Measurements from ENCODE around the gene TMUB1.

- no peak for TF ChIP-seq CTCF (IDR thresholded peaks at IDR 0.05)
- no peak for TF ChIP-seq POLR2A (IDR thresholded peaks at IDR 0.05)
Measured at GRCh38 chr7:151053751-151054150, 29.5 kb downstream of the TMUB1 start.
